Measurements from ENCODE around the gene HECTD3. TPM values are rescaled to one million over a fixed set of nuclear protein-coding genes. Genes with fewer than 3 reads are reported as not detected.

The HECTD3 gene
- total RNA-seq, 1 experiment from 2014 or later, result 29.5 TPM

GRCh38 chr1:45043094-45043493 is 32.0 kb upstream of the HECTD3 start:
- no peak for DNase-seq (ENCODE audit: low spot score)

GRCh38 chr1:45040297-45040696 is 29.2 kb upstream of the HECTD3 start:
- CTCF ChIA-PET, result no interaction called here
- BruUV-seq (replicated peaks), result no TSS peak

More at GRCh38 chr1:45043094-45043493, 32.0 kb upstream of the HECTD3 start:
- ChIA-PET CTCF (no interaction called here), POLR2A (ENCODE audit: low non-redundant PET) (no interaction called here)
- Histone ChIP-seq H3K4me1 (ENCODE audit: insufficient read depth, low read length, poor library complexity, severe bottlenecking) (no peaks in the 10 kb centered on the region), H3K4me3 (ENCODE audit: low read depth, low read length, poor library complexity, severe bottlenecking) (no peak overlapping the region), H3K9me3 (ENCODE audit: low read depth, low read length, poor library complexity, severe bottlenecking) (no peaks in the 10 kb centered on the region), H3K27me3 (replicated peaks; ENCODE audit: insufficient read depth, low read depth, low read length, poor library complexity) (no peaks in the 10 kb centered on the region), H3K27ac (ENCODE audit: low read depth, low read length, poor library complexity, severe bottlenecking) (no peak overlapping the region), H3K36me3 (ENCODE audit: insufficient read depth, low read length, poor library complexity, severe bottlenecking) (no peaks in the 10 kb centered on the region)
- intact Hi-C loops (cut with micrococcal nuclease; ENCODE audit: unreplicated experiment), result no loop called here
- TF ChIP-seq CTCF (conservative IDR thresholded peaks at IDR 0.05; ENCODE audit: low read depth, low read length) (no peak), EZH2 (IDR thresholded peaks at IDR 0.05; ENCODE audit: borderline replicate concordance, low read depth, low read length, poor library complexity, severe bottlenecking) (no peak)
- BruUV-seq (replicated peaks), result no TSS peak

GRCh38 chr1:45038661-45039364 is 27.7 kb upstream of the HECTD3 start:
- no peak overlapping the region for H3K27ac ChIP-seq (ENCODE audit: low read depth, low read length, poor library complexity, severe bottlenecking)
- no peak for DNase-seq (ENCODE audit: low spot score)
- ChIA-PET POLR2A (ENCODE audit: low non-redundant PET) (no interaction called here), CTCF (no interaction called here)
- no peaks in the 10 kb centered on the region for H3K4me1 ChIP-seq (ENCODE audit: insufficient read depth, low read length, poor library complexity, severe bottlenecking)
- H3K4me3 ChIP-seq (ENCODE audit: low read depth, low read length, poor library complexity, severe bottlenecking), result no peak overlapping the region
- BruUV-seq (replicated peaks), result no TSS peak
- H3K27me3 ChIP-seq (replicated peaks; ENCODE audit: insufficient read depth, low read depth, low read length, poor library complexity), result no peaks in the 10 kb centered on the region
- no peaks in the 10 kb centered on the region for H3K9me3 ChIP-seq (ENCODE audit: low read depth, low read length, poor library complexity, severe bottlenecking)
- H3K36me3 ChIP-seq (ENCODE audit: insufficient read depth, low read length, poor library complexity, severe bottlenecking), result no peaks in the 10 kb centered on the region
- TF ChIP-seq CTCF (conservative IDR thresholded peaks at IDR 0.05; ENCODE audit: low read depth, low read length) (no peak), EZH2 (IDR thresholded peaks at IDR 0.05; ENCODE audit: borderline replicate concordance, low read depth, low read length, poor library complexity, severe bottlenecking) (no peak)
- intact Hi-C loops (cut with micrococcal nuclease; ENCODE audit: unreplicated experiment), result no loop called here

More at GRCh38 chr1:45040297-45040696, 29.2 kb upstream of the HECTD3 start:
- POLR2A ChIA-PET (ENCODE audit: low non-redundant PET), result no interaction called here
- intact Hi-C loops (cut with micrococcal nuclease; ENCODE audit: unreplicated experiment), result no loop called here
- no peak overlapping the region for H3K4me3 ChIP-seq (ENCODE audit: low read depth, low read length, poor library complexity, severe bottlenecking)
- H3K4me1 ChIP-seq (ENCODE audit: insufficient read depth, low read length, poor library complexity, severe bottlenecking), result no peaks in the 10 kb centered on the region
- no peaks in the 10 kb centered on the region for H3K36me3 ChIP-seq (ENCODE audit: insufficient read depth, low read length, poor library complexity, severe bottlenecking)
- no peaks in the 10 kb centered on the region for H3K9me3 ChIP-seq (ENCODE audit: low read depth, low read length, poor library complexity, severe bottlenecking)
- TF ChIP-seq CTCF (conservative IDR thresholded peaks at IDR 0.05; ENCODE audit: low read depth, low read length), result no peak
- no peak for TF ChIP-seq EZH2 (IDR thresholded peaks at IDR 0.05; ENCODE audit: borderline replicate concordance, low read depth, low read length, poor library complexity, severe bottlenecking)
- no peaks in the 10 kb centered on the region for H3K27me3 ChIP-seq (replicated peaks; ENCODE audit: insufficient read depth, low read depth, low read length, poor library complexity)
- H3K27ac ChIP-seq (ENCODE audit: low read depth, low read length, poor library complexity, severe bottlenecking), result no peak overlapping the region
- no peak for DNase-seq (ENCODE audit: low spot score)

Data from A673 (cell line).